ENCODE data around the gene ZBTB8OS.

The ZBTB8OS gene

GRCh38 chr1:32618673-32619221 is 31.6 kb downstream of the ZBTB8OS start:
- Histone ChIP-seq H3K27ac (ENCODE audit: low read depth, low read length) (no peak overlapping the region), H3K4me3 (ENCODE audit: low read length) (no peak overlapping the region), H4K20me1 (ENCODE audit: control insufficient read depth, insufficient read depth, low read depth, low read length) (no peaks in the 10 kb centered on the region), H3K27me3 (ENCODE audit: control insufficient read depth, low read length) (no peaks in the 10 kb centered on the region), H3K4me1 (ENCODE audit: control insufficient read depth, low read length) (no peaks in the 10 kb centered on the region), H3K4me2 (ENCODE audit: low read length) (no peak overlapping the region), H3K9me3 (ENCODE audit: control insufficient read depth, insufficient read depth, low read length) (no peaks in the 10 kb centered on the region), H3K79me2 (ENCODE audit: control insufficient read depth, low read length) (no peaks in the 10 kb centered on the region), H3K9me2 (replicated peaks; ENCODE audit: control insufficient read depth, low read length) (no peaks in the 10 kb centered on the region), H3K36me3 (ENCODE audit: control insufficient read depth, low read length) (peaks cover 43% of the 10 kb centered on the region), H3F3A (ENCODE audit: control insufficient read depth, insufficient read depth) (peaks cover 6% of the 10 kb centered on the region; the same call in 1 of the 2 replicates)
- no peak for TF ChIP-seq EZH2phosphoT487 (IDR thresholded peaks at IDR 0.05; ENCODE audit: borderline replicate concordance, low read length)
- no peak for TF ChIP-seq CTCF (IDR thresholded peaks at IDR 0.05; ENCODE audit: low read depth, low read length, poor library complexity, severe bottlenecking)

GRCh38 chr1:32613472-32613871 is 36.9 kb downstream of the ZBTB8OS start:
- H3K27ac ChIP-seq (ENCODE audit: low read depth, low read length) = no peak overlapping the region
- no peaks in the 10 kb centered on the region for H3K79me2 ChIP-seq (ENCODE audit: control insufficient read depth, low read length)
- H3K4me3 ChIP-seq (ENCODE audit: low read length) = no peak overlapping the region
- no peak for TF ChIP-seq EZH2phosphoT487 (IDR thresholded peaks at IDR 0.05; ENCODE audit: borderline replicate concordance, low read length)
- no peaks in the 10 kb centered on the region for H3K9me2 ChIP-seq (replicated peaks; ENCODE audit: control insufficient read depth, low read length)
- no peak overlapping the region for H3K4me2 ChIP-seq (ENCODE audit: low read length)
- H3K36me3 ChIP-seq (ENCODE audit: control insufficient read depth, low read length) = no peaks in the 10 kb centered on the region
- 0 out of 2 replicates have a peak, but pooled peaks cover 4% of the 10 kb centered on the region for H3K4me1 ChIP-seq (ENCODE audit: control insufficient read depth, low read length)
- H3K9me3 ChIP-seq (ENCODE audit: control insufficient read depth, insufficient read depth, low read length) = no peaks in the 10 kb centered on the region
- no peaks in the 10 kb centered on the region for H4K20me1 ChIP-seq (ENCODE audit: control insufficient read depth, insufficient read depth, low read depth, low read length)
- H3K27me3 ChIP-seq (ENCODE audit: control insufficient read depth, low read length) = no peaks in the 10 kb centered on the region
- peaks cover 6% of the 10 kb centered on the region for H3F3A ChIP-seq (ENCODE audit: control insufficient read depth, insufficient read depth)

- Histone ChIP-seq H3K27me3 (ENCODE audit: control insufficient read depth, low read length) (no peaks in the 10 kb centered on the region), H3K4me1 (ENCODE audit: control insufficient read depth, low read length) (0 out of 2 replicates have a peak, but pooled peaks cover 4% of the 10 kb centered on the region), H3K9me2 (replicated peaks; ENCODE audit: control insufficient read depth, low read length) (no peaks in the 10 kb centered on the region), H3K9me3 (ENCODE audit: control insufficient read depth, insufficient read depth, low read length) (no peaks in the 10 kb centered on the region), H3K4me2 (ENCODE audit: low read length) (peak overlapping the region; percentile 58), H3F3A (ENCODE audit: control insufficient read depth, insufficient read depth) (peaks cover 6% of the 10 kb centered on the region), H3K4me3 (ENCODE audit: low read length) (peak overlapping the region; percentile 55), H3K79me2 (ENCODE audit: control insufficient read depth, low read length) (no peaks in the 10 kb centered on the region), H4K20me1 (ENCODE audit: control insufficient read depth, insufficient read depth, low read depth, low read length) (no peaks in the 10 kb centered on the region), H3K36me3 (ENCODE audit: control insufficient read depth, low read length) (no peaks in the 10 kb centered on the region), H3K27ac (ENCODE audit: low read depth, low read length) (no peak overlapping the region)
- TF ChIP-seq EZH2phosphoT487 (IDR thresholded peaks at IDR 0.05; ENCODE audit: borderline replicate concordance, low read length) = no peak
- no peak for TF ChIP-seq CTCF (IDR thresholded peaks at IDR 0.05; ENCODE audit: low read depth, low read length, poor library complexity, severe bottlenecking)
Measured at GRCh38 chr1:32612189-32612881, 38.0 kb downstream of the ZBTB8OS start.

GRCh38 chr1:32611859-32612188 is 38.5 kb downstream of the ZBTB8OS start:
- H3K79me2 ChIP-seq (ENCODE audit: control insufficient read depth, low read length) = no peaks in the 10 kb centered on the region
- H3K27me3 ChIP-seq (ENCODE audit: control insufficient read depth, low read length) = no peaks in the 10 kb centered on the region
- no peaks in the 10 kb centered on the region for H4K20me1 ChIP-seq (ENCODE audit: control insufficient read depth, insufficient read depth, low read depth, low read length)
- no peaks in the 10 kb centered on the region for H3K9me2 ChIP-seq (replicated peaks; ENCODE audit: control insufficient read depth, low read length)
- H3K36me3 ChIP-seq (ENCODE audit: control insufficient read depth, low read length) = no peaks in the 10 kb centered on the region
- H3K4me1 ChIP-seq (ENCODE audit: control insufficient read depth, low read length) = 0 out of 2 replicates have a peak, but pooled peaks cover 4% of the 10 kb centered on the region
- no peaks in the 10 kb centered on the region for H3K9me3 ChIP-seq (ENCODE audit: control insufficient read depth, insufficient read depth, low read length)
- H3K27ac ChIP-seq (ENCODE audit: low read depth, low read length) = no peak overlapping the region
- peak overlapping the region; percentile 55 for H3K4me3 ChIP-seq (ENCODE audit: low read length)
- peaks cover 4% of the 10 kb centered on the region for H3F3A ChIP-seq (ENCODE audit: control insufficient read depth, insufficient read depth)
- no peak for TF ChIP-seq CTCF (IDR thresholded peaks at IDR 0.05; ENCODE audit: low read depth, low read length, poor library complexity, severe bottlenecking)
- no peak for TF ChIP-seq EZH2phosphoT487 (IDR thresholded peaks at IDR 0.05; ENCODE audit: borderline replicate concordance, low read length)
- peak overlapping the region; percentile 58 for H3K4me2 ChIP-seq (ENCODE audit: low read length)

All from DOHH2 (cell line).